HG03432 (cell line): ENCODE data around the gene WDR86.
A peak's percentile ranks its signal among the peaks of the same experiment; 100 is the strongest.

Experiments used
- ATAC-seq: cut with Tn5 transposase; IDR thresholded peaks from one replicate; pipeline ENCODE4 v1.9.1; 2021; ENCODE audit warnings: mild to moderate bottlenecking, moderate library complexity; ENCODE audit not compliant: unreplicated experiment

Gene WDR86

GRCh38 chr7:151427705-151428377 lies 18.0 kb upstream of the WDR86 start:
- no peak for ATAC-seq

- ATAC-seq: no peak
Observed at GRCh38 chr7:151426904-151427704, 17.3 kb upstream of the WDR86 start.

GRCh38 chr7:151426441-151426903 lies 16.6 kb upstream of the WDR86 start:
- no peak for ATAC-seq

- no peak for ATAC-seq
Observed at GRCh38 chr7:151425670-151426440, 16.0 kb upstream of the WDR86 start.

- no peak for ATAC-seq
Observed at GRCh38 chr7:151424799-151425198, 15.0 kb upstream of the WDR86 start.

- ATAC-seq: no peak
Observed at GRCh38 chr7:151423936-151424335, 14.1 kb upstream of the WDR86 start.

- ATAC-seq: no peak
Observed at GRCh38 chr7:151423226-151423625, 13.4 kb upstream of the WDR86 start.

GRCh38 chr7:151422212-151422611 lies 12.4 kb upstream of the WDR86 start:
- no peak for ATAC-seq

GRCh38 chr7:151420144-151420543 lies 10.3 kb upstream of the WDR86 start:
- ATAC-seq: no peak

- no peak for ATAC-seq
Observed at GRCh38 chr7:151416941-151417315, 7.1 kb upstream of the WDR86 start.

- ATAC-seq: no peak
Observed at GRCh38 chr7:151416112-151416940, 6.5 kb upstream of the WDR86 start.

- ATAC-seq: no peak
Observed at GRCh38 chr7:151415375-151416105, 5.7 kb upstream of the WDR86 start.

GRCh38 chr7:151413241-151413640 lies 3.4 kb upstream of the WDR86 start:
- no peak for ATAC-seq

GRCh38 chr7:151412318-151412717 lies 2.5 kb upstream of the WDR86 start:
- ATAC-seq: no peak

- no peak for ATAC-seq
Observed at GRCh38 chr7:151411551-151411950, 1.7 kb upstream of the WDR86 start.

GRCh38 chr7:151410405-151411390 lies 860 bp upstream of the WDR86 start:
- ATAC-seq: no peak

GRCh38 chr7:151408839-151409666 lies 785 bp downstream of the WDR86 start:
- peak; percentile 63 for ATAC-seq

- no peak for ATAC-seq
Observed at GRCh38 chr7:151408498-151408838, 1.4 kb downstream of the WDR86 start.
